ENCODE results near the gene DXO. TPM values are rescaled to one million over a fixed set of nuclear protein-coding genes. Genes with fewer than 3 reads are reported as not detected.

DXO gene
- total RNA-seq, 1 donor from 2014 or later, result 15.7 TPM

GRCh38 chr6:31927242-31927862 lies 44.6 kb downstream of the DXO start, which contains the start of gene C2:
Gene C2, plus strand, starts transcription at chr6:31927717. Its CDS starts 36 bp downstream, at chr6:31927753.
- intact Hi-C loops (cut with micrococcal nuclease), result no loop called here
- Mint-ChIP-seq H3K4me3 (ENCODE audit: low read depth) (no peak within 1 kb of the TSS), H3K4me1 (ENCODE audit: low read depth) (no peaks in the 10 kb centered on the region), H3K9me3 (no peaks in the 10 kb centered on the region), H3K27me3 (ENCODE audit: low read depth) (peaks cover 3% of the 10 kb centered on the region), H3K27ac (no peak within 1 kb of the TSS), H3K36me3 (ENCODE audit: low read depth) (no peaks in the 10 kb centered on the region)
- DNase-seq (ENCODE audit: low spot score), result no peak

- peaks cover 2% of the 10 kb centered on the region for H3K27me3 Mint-ChIP-seq (ENCODE audit: low read depth)
- intact Hi-C loops (cut with micrococcal nuclease), result no loop called here
- H3K4me3 Mint-ChIP-seq (ENCODE audit: low read depth), result no peak overlapping the region
- no peaks in the 10 kb centered on the region for H3K9me3 Mint-ChIP-seq
- no peak for DNase-seq (ENCODE audit: low spot score)
- no peak overlapping the region for H3K27ac Mint-ChIP-seq
- H3K36me3 Mint-ChIP-seq (ENCODE audit: low read depth), result no peaks in the 10 kb centered on the region
- H3K4me1 Mint-ChIP-seq (ENCODE audit: low read depth), result no peaks in the 10 kb centered on the region
Observed at GRCh38 chr6:31922942-31923341, 49.0 kb downstream of the DXO start.

GRCh38 chr6:31920811-31921210 lies 51.1 kb downstream of the DXO start:
- Mint-ChIP-seq H3K4me3 (ENCODE audit: low read depth) (no peak overlapping the region), H3K27ac (no peak overlapping the region), H3K9me3 (no peaks in the 10 kb centered on the region), H3K27me3 (ENCODE audit: low read depth) (no peaks in the 10 kb centered on the region), H3K4me1 (ENCODE audit: low read depth) (no peaks in the 10 kb centered on the region), H3K36me3 (ENCODE audit: low read depth) (no peaks in the 10 kb centered on the region)
- intact Hi-C loops (cut with micrococcal nuclease), result no loop called here
- no peak for DNase-seq (ENCODE audit: low spot score)

Other genes with a start within 250 kb of the DXO start
- gene MPIG6B, start 248.8 kb downstream of the DXO start, total RNA-seq, result not detected in 2 replicates
- gene DDAH2, start 242.8 kb downstream of the DXO start, total RNA-seq, result 5.8 and 7.7 TPM in 2 replicates
- 412 and 423 TPM in 2 replicates for gene CLIC1, start 235.6 kb downstream of the DXO start, total RNA-seq
- gene MSH5, start 232.1 kb downstream of the DXO start, total RNA-seq, result 82.8 and 93.3 TPM in 2 replicates
- gene SAPCD1, start 209.5 kb downstream of the DXO start, total RNA-seq, result 16.4 and 18.9 TPM in 2 replicates
- 5.6 and 5.9 TPM in 2 replicates for gene VWA7, start 194.8 kb downstream of the DXO start, total RNA-seq
- gene VARS1, start 176.4 kb downstream of the DXO start, total RNA-seq, result 166 and 176 TPM in 2 replicates
- 130 TPM in 2 replicates for gene LSM2, start 165.2 kb downstream of the DXO start, total RNA-seq
- gene HSPA1L, start 156.9 kb downstream of the DXO start, total RNA-seq, result 2.1 and 2.4 TPM in 2 replicates
- gene HSPA1A, start 156.6 kb downstream of the DXO start, total RNA-seq, result 112 and 118 TPM in 2 replicates
- 116 and 120 TPM in 2 replicates for gene HSPA1B, start 144.4 kb downstream of the DXO start, total RNA-seq
- gene NEU1, start 109.3 kb downstream of the DXO start, total RNA-seq, result 21.3 and 21.6 TPM in 2 replicates
- 0.18 TPM in 1 of 2 replicates, not detected in the other for gene SLC44A4, start 93.1 kb downstream of the DXO start, total RNA-seq
- 76.3 and 76.5 TPM in 2 replicates for gene EHMT2, start 74.4 kb downstream of the DXO start, total RNA-seq
- gene ZBTB12, start 70.1 kb downstream of the DXO start, total RNA-seq, result 4.8 and 4.9 TPM in 2 replicates
- 1.1 and 1.4 TPM in 2 replicates for gene C2, start 44.4 kb downstream of the DXO start, total RNA-seq
- 0.16 TPM in 1 of 2 replicates, not detected in the other for gene CFB, start 26.0 kb downstream of the DXO start, total RNA-seq
- gene NELFE, start 13.2 kb downstream of the DXO start, total RNA-seq, result 81.2 and 82.0 TPM in 2 replicates
- 93.7 and 99.5 TPM in 2 replicates for gene SKIC2, start 13.0 kb downstream of the DXO start, total RNA-seq
- 2.6 and 3.1 TPM in 2 replicates for gene C4A, start 9.9 kb upstream of the DXO start, total RNA-seq
- gene C4B, start 42.7 kb upstream of the DXO start, total RNA-seq, result 2.9 and 4.2 TPM in 2 replicates
- gene CYP21A2, start 66.3 kb upstream of the DXO start, total RNA-seq, result 0.25 and 0.39 TPM in 2 replicates
- 4.3 and 5.0 TPM in 2 replicates for gene TNXB, start 137.2 kb upstream of the DXO start, total RNA-seq
- gene ATF6B, start 156.1 kb upstream of the DXO start, total RNA-seq, result 86.9 and 91.2 TPM in 2 replicates
- gene FKBPL, start 158.2 kb upstream of the DXO start, total RNA-seq, result 5.0 and 5.8 TPM in 2 replicates
- gene PRRT1, start 179.8 kb upstream of the DXO start, total RNA-seq, result 0.27 TPM in 1 of 2 replicates, not detected in the other
- gene PPT2, start 182.0 kb upstream of the DXO start, total RNA-seq, result 11.5 and 12.7 TPM in 2 replicates
- gene EGFL8, start 192.5 kb upstream of the DXO start, total RNA-seq, result 9.5 and 11.5 TPM in 2 replicates
- gene AGPAT1, start 203.9 kb upstream of the DXO start, total RNA-seq, result 32.0 and 32.9 TPM in 2 replicates
- gene RNF5, start 206.3 kb upstream of the DXO start, total RNA-seq, result 61.9 and 63.8 TPM in 2 replicates
- 18.5 and 20.9 TPM in 2 replicates for gene AGER, start 212.1 kb upstream of the DXO start, total RNA-seq
- gene PBX2, start 218.1 kb upstream of the DXO start, total RNA-seq, result 80.8 and 85.2 TPM in 2 replicates
- 84.2 and 90.7 TPM in 2 replicates for gene GPSM3, start 220.5 kb upstream of the DXO start, total RNA-seq